Measurements from ENCODE around the gene SGSM1. TPM values are rescaled to one million over a fixed set of nuclear protein-coding genes. Genes with fewer than 3 reads are reported as not detected.

SGSM1 gene
- total and polyA plus RNA-seq, 4 donors: 0.57 to 4.5 (median 2.7) TPM

GRCh38 chr22:24848559-24849168 lies 42.7 kb downstream of the SGSM1 start:
- Histone ChIP-seq H3K4me3 (no peak overlapping the region), H3K9me3 (ENCODE audit: control insufficient read depth in 4 of 4, insufficient read depth in 3 of 4, low read length in 3 of 4) (no peaks in the 10 kb centered on the region), H3K27ac (ENCODE audit: low read depth in 1 of 2, low read length in 1 of 2) (no peak overlapping the region), H3K27me3 (ENCODE audit: control insufficient read depth in 3 of 3, insufficient read depth in 3 of 3, low read length in 2 of 3) (no peaks in the 10 kb centered on the region), H3K9ac (ENCODE audit: insufficient read depth in 1 of 2, low read length in 2 of 2) (no peak overlapping the region), H3K36me3 (ENCODE audit: control insufficient read depth in 4 of 4, insufficient read depth in 4 of 4, low read length in 4 of 4) (no peaks in the 10 kb centered on the region), H3K4me1 (ENCODE audit: control insufficient read depth in 5 of 5, insufficient read depth in 5 of 5, low read length in 5 of 5) (no peaks in the 10 kb centered on the region)
- DNase-seq (no peak), ATAC-seq (ENCODE audit: insufficient read depth, low FRiP score) (no peak)
- TF ChIP-seq CTCF (IDR thresholded peaks at IDR 0.05; ENCODE audit: control extremely low read depth, extremely low read depth): no peak
- 78 to 87% methylated on average over 4 of the region's 4 CpGs for WGBS, 2 donors

GRCh38 chr22:24855794-24856193 lies 49.8 kb downstream of the SGSM1 start:
- Histone ChIP-seq H3K9ac (ENCODE audit: insufficient read depth in 1 of 2, low read length in 2 of 2) (no peak overlapping the region), H3K27ac (ENCODE audit: low read depth in 1 of 2, low read length in 1 of 2) (no peak overlapping the region), H3K27me3 (ENCODE audit: control insufficient read depth in 3 of 3, insufficient read depth in 3 of 3, low read length in 2 of 3) (no peaks in the 10 kb centered on the region), H3K4me3 (no peak overlapping the region), H3K9me3 (ENCODE audit: control insufficient read depth in 4 of 4, insufficient read depth in 3 of 4, low read length in 3 of 4) (no peaks in the 10 kb centered on the region), H3K4me1 (ENCODE audit: control insufficient read depth in 5 of 5, insufficient read depth in 5 of 5, low read length in 5 of 5) (no peaks in the 10 kb centered on the region), H3K36me3 (ENCODE audit: control insufficient read depth in 4 of 4, insufficient read depth in 4 of 4, low read length in 4 of 4) (peaks cover 0 to 12% (median 0%) of the 10 kb centered on the region in 4 donors)
- DNase-seq (no peak), ATAC-seq (ENCODE audit: insufficient read depth, low FRiP score) (no peak)
- no peak for TF ChIP-seq CTCF (IDR thresholded peaks at IDR 0.05; ENCODE audit: control extremely low read depth, extremely low read depth)
- WGBS, 2 donors: 95 to 97% methylated on average over 3 of the region's 3 CpGs

GRCh38 chr22:24857576-24857975 lies 51.6 kb downstream of the SGSM1 start:
- no peaks in the 10 kb centered on the region for H3K27me3 ChIP-seq (ENCODE audit: control insufficient read depth in 3 of 3, insufficient read depth in 3 of 3, low read length in 2 of 3)
- no peaks in the 10 kb centered on the region for H3K4me1 ChIP-seq (ENCODE audit: control insufficient read depth in 5 of 5, insufficient read depth in 5 of 5, low read length in 5 of 5)
- no peak overlapping the region for H3K9ac ChIP-seq (ENCODE audit: insufficient read depth in 1 of 2, low read length in 2 of 2)
- H3K9me3 ChIP-seq (ENCODE audit: control insufficient read depth in 4 of 4, insufficient read depth in 3 of 4, low read length in 3 of 4): no peaks in the 10 kb centered on the region
- H3K4me3 ChIP-seq: no peak overlapping the region
- ATAC-seq (ENCODE audit: insufficient read depth, low FRiP score) (no peak), DNase-seq (no peak)
- WGBS, 2 donors: 81 to 86% methylated on average over 2 of the region's 2 CpGs
- H3K27ac ChIP-seq (ENCODE audit: low read depth in 1 of 2, low read length in 1 of 2): no peak overlapping the region
- peaks cover 0 to 12% (median 0%) of the 10 kb centered on the region in 4 donors for H3K36me3 ChIP-seq (ENCODE audit: control insufficient read depth in 4 of 4, insufficient read depth in 4 of 4, low read length in 4 of 4)
- no peak for TF ChIP-seq CTCF (IDR thresholded peaks at IDR 0.05; ENCODE audit: control extremely low read depth, extremely low read depth)

GRCh38 chr22:24859587-24859986 lies 53.6 kb downstream of the SGSM1 start:
- ATAC-seq (ENCODE audit: insufficient read depth, low FRiP score): no peak
- Histone ChIP-seq H3K4me1 (ENCODE audit: control insufficient read depth in 5 of 5, insufficient read depth in 5 of 5, low read length in 5 of 5) (no peaks in the 10 kb centered on the region), H3K9ac (ENCODE audit: insufficient read depth in 1 of 2, low read length in 2 of 2) (no peak overlapping the region), H3K4me3 (no peak overlapping the region), H3K27ac (ENCODE audit: low read depth in 1 of 2, low read length in 1 of 2) (no peak overlapping the region), H3K36me3 (ENCODE audit: control insufficient read depth in 4 of 4, insufficient read depth in 4 of 4, low read length in 4 of 4) (peaks cover 0 to 12% (median 0%) of the 10 kb centered on the region in 4 donors), H3K27me3 (ENCODE audit: control insufficient read depth in 3 of 3, insufficient read depth in 3 of 3, low read length in 2 of 3) (no peaks in the 10 kb centered on the region), H3K9me3 (ENCODE audit: control insufficient read depth in 4 of 4, insufficient read depth in 3 of 4, low read length in 3 of 4) (no peaks in the 10 kb centered on the region)
- TF ChIP-seq CTCF (IDR thresholded peaks at IDR 0.05; ENCODE audit: control extremely low read depth, extremely low read depth): no peak
- DNase-seq: no peak
- 89 to 92% methylated on average over 9 of the region's 9 CpGs for WGBS, 2 donors

Data from lung (tissue), 12 donors.